T-helper 17 cell (primary cell): ENCODE results near the gene ATF1. TPM values are rescaled to one million over a fixed set of nuclear protein-coding genes. Genes with fewer than 3 reads are reported as not detected.
"Not testable (repeated sequence)": the region's sequence is repeated elsewhere in the genome, so short reads cannot be mapped to it uniquely, and the experiment has no call there.

Experiments used
- ATAC-seq: fragments of 150-1000 bp; cut with Tn5 transposase; 2 replicates; pipeline ENCODE4 v1.10.0; 2021; ENCODE audit warnings: mild to moderate bottlenecking, moderate library complexity
- DNase-seq, 3 donors: peaks; one replicate each; pipeline versions ENCODE4 v3.0.0 to v3.0.0-alpha.2; 2020 to 2021
- H3K9me3 ChIP-seq: one replicate; pipeline ENCODE4 v1.7.0; 2013; ENCODE audit warnings: low read length, mild to moderate bottlenecking; ENCODE audit not compliant: control insufficient read depth, poor library complexity, severe bottlenecking
- H3K27ac Mint-ChIP-seq: one replicate; pipeline ENCODE4 v1.8.0; 2022; ENCODE audit warnings: mild to moderate bottlenecking, moderate library complexity, mixed read lengths
- H3K27me3 Mint-ChIP-seq: one replicate; pipeline ENCODE4 v1.8.0; 2022; ENCODE audit warnings: mixed read lengths
- H3K36me3 Mint-ChIP-seq: one replicate; pipeline ENCODE4 v1.8.0; 2022; ENCODE audit warnings: low read depth, mixed read lengths
- H3K4me1 Mint-ChIP-seq: one replicate; pipeline ENCODE4 v1.8.0; 2022; ENCODE audit warnings: mild to moderate bottlenecking, mixed read lengths
- H3K4me3 Mint-ChIP-seq: one replicate; pipeline ENCODE4 v1.8.0; 2022; ENCODE audit warnings: mild to moderate bottlenecking, moderate library complexity, mixed read lengths
- total RNA-seq, 4 donors: library from RNA in 2 of 4; stranded (reverse) in 2 of 4; gene quantifications; one replicate each; pipeline ENCODE4 v1.2.3 and lab custom pipeline; 2022 to 2026

Gene ATF1
- total RNA-seq, 2 donors from 2014 or later, result 23.1 to 27.4 TPM

- H3K4me3 Mint-ChIP-seq, result no peak overlapping the region
- DNase-seq (no peak), ATAC-seq (no peak)
- H3K27me3 Mint-ChIP-seq, result no peaks in the 10 kb centered on the region
- H3K4me1 Mint-ChIP-seq, result peaks cover 17% of the 10 kb centered on the region
- no peaks in the 10 kb centered on the region for H3K9me3 ChIP-seq
- peak overlapping the region; percentile 67 for H3K27ac Mint-ChIP-seq
- no peaks in the 10 kb centered on the region for H3K36me3 Mint-ChIP-seq
Measured at GRCh38 chr12:50768391-50768790, 4.5 kb downstream of the ATF1 start.

- H3K9me3 ChIP-seq, H3K27me3 Mint-ChIP-seq, ATAC-seq, H3K36me3 Mint-ChIP-seq, H3K27ac Mint-ChIP-seq, DNase-seq, H3K4me3 Mint-ChIP-seq: not testable (repeated sequence)
- H3K4me1 Mint-ChIP-seq, result peaks cover 16% of the 10 kb centered on the region
Measured at GRCh38 chr12:50768813-50769212, 4.9 kb downstream of the ATF1 start.

GRCh38 chr12:50771409-50771808, 7.5 kb downstream of the ATF1 start:
- peaks cover 12% of the 10 kb centered on the region for H3K4me1 Mint-ChIP-seq
- ATAC-seq (no peak), DNase-seq (no peak)
- peak overlapping the region; percentile 3 for H3K4me3 Mint-ChIP-seq
- H3K27me3 Mint-ChIP-seq, result no peaks in the 10 kb centered on the region
- H3K36me3 Mint-ChIP-seq, result no peaks in the 10 kb centered on the region
- no peaks in the 10 kb centered on the region for H3K9me3 ChIP-seq
- H3K27ac Mint-ChIP-seq, result no peak overlapping the region

GRCh38 chr12:50772470-50772869, 8.6 kb downstream of the ATF1 start:
- Mint-ChIP-seq H3K27ac (no peak overlapping the region), H3K36me3 (no peaks in the 10 kb centered on the region), H3K4me3 (no peak overlapping the region), H3K4me1 (peaks cover 8% of the 10 kb centered on the region), H3K27me3 (no peaks in the 10 kb centered on the region)
- H3K9me3 ChIP-seq, result no peaks in the 10 kb centered on the region
- DNase-seq (no peak), ATAC-seq (no peak)

- DNase-seq (no peak), ATAC-seq (no peak)
- no peak overlapping the region for H3K4me3 Mint-ChIP-seq
- H3K27ac Mint-ChIP-seq, result no peak overlapping the region
- no peaks in the 10 kb centered on the region for H3K27me3 Mint-ChIP-seq
- no peaks in the 10 kb centered on the region for H3K36me3 Mint-ChIP-seq
- H3K4me1 Mint-ChIP-seq, result peaks cover 8% of the 10 kb centered on the region
- H3K9me3 ChIP-seq, result no peaks in the 10 kb centered on the region
Measured at GRCh38 chr12:50772877-50773276, 9.0 kb downstream of the ATF1 start.

GRCh38 chr12:50775251-50775650, 11.3 kb downstream of the ATF1 start:
- Mint-ChIP-seq H3K36me3 (no peaks in the 10 kb centered on the region), H3K4me3 (no peak overlapping the region), H3K27ac (no peak overlapping the region), H3K4me1 (peaks cover 15% of the 10 kb centered on the region), H3K27me3 (no peaks in the 10 kb centered on the region)
- no peak for ATAC-seq
- no peaks in the 10 kb centered on the region for H3K9me3 ChIP-seq
- DNase-seq, result no peak

GRCh38 chr12:50776749-50777728, 13.1 kb downstream of the ATF1 start:
- Mint-ChIP-seq H3K4me3 (no peak overlapping the region), H3K36me3 (no peaks in the 10 kb centered on the region), H3K4me1 (peaks cover 18% of the 10 kb centered on the region), H3K27ac (peak overlapping the region; percentile 49), H3K27me3 (no peaks in the 10 kb centered on the region)
- no peaks in the 10 kb centered on the region for H3K9me3 ChIP-seq
- ATAC-seq, result no peak
- DNase-seq, result no peak

- DNase-seq (no peak), ATAC-seq (no peak)
- H3K36me3 Mint-ChIP-seq, result no peaks in the 10 kb centered on the region
- peaks cover 15% of the 10 kb centered on the region for H3K4me1 Mint-ChIP-seq
- no peaks in the 10 kb centered on the region for H3K9me3 ChIP-seq
- H3K4me3 Mint-ChIP-seq, result no peak overlapping the region
- H3K27me3 Mint-ChIP-seq, result no peaks in the 10 kb centered on the region
- peak overlapping the region; percentile 34 for H3K27ac Mint-ChIP-seq
Measured at GRCh38 chr12:50778663-50779590, 15.0 kb downstream of the ATF1 start.

- H3K27ac Mint-ChIP-seq, result peak overlapping the region; percentile 34
- no peaks in the 10 kb centered on the region for H3K9me3 ChIP-seq
- no peaks in the 10 kb centered on the region for H3K27me3 Mint-ChIP-seq
- H3K4me3 Mint-ChIP-seq, result no peak overlapping the region
- peaks cover 3% of the 10 kb centered on the region for H3K36me3 Mint-ChIP-seq
- DNase-seq, result no peak
- peaks cover 21% of the 10 kb centered on the region for H3K4me1 Mint-ChIP-seq
- no peak for ATAC-seq
Measured at GRCh38 chr12:50780013-50780412, 16.1 kb downstream of the ATF1 start.

GRCh38 chr12:50784501-50784900, 20.6 kb downstream of the ATF1 start:
- Mint-ChIP-seq H3K4me3 (no peak overlapping the region), H3K27ac (peak overlapping the region; percentile 60), H3K36me3 (peaks cover 5% of the 10 kb centered on the region), H3K4me1 (peaks cover 10% of the 10 kb centered on the region), H3K27me3 (no peaks in the 10 kb centered on the region)
- ATAC-seq (peak; percentile 61), DNase-seq (no peak)
- no peaks in the 10 kb centered on the region for H3K9me3 ChIP-seq

- H3K27me3 Mint-ChIP-seq, result no peaks in the 10 kb centered on the region
- DNase-seq, result no peak
- H3K4me1 Mint-ChIP-seq, result peaks cover 13% of the 10 kb centered on the region
- H3K27ac Mint-ChIP-seq, result peak overlapping the region; percentile 14
- no peak for ATAC-seq
- H3K9me3 ChIP-seq, result no peaks in the 10 kb centered on the region
- H3K36me3 Mint-ChIP-seq, result peaks cover 5% of the 10 kb centered on the region
- H3K4me3 Mint-ChIP-seq, result no peak overlapping the region
Measured at GRCh38 chr12:50785406-50786001, 21.6 kb downstream of the ATF1 start.

- ATAC-seq (no peak), DNase-seq (no peak)
- Mint-ChIP-seq H3K4me1 (peaks cover 22% of the 10 kb centered on the region), H3K36me3 (peaks cover 5% of the 10 kb centered on the region), H3K4me3 (no peak overlapping the region), H3K27me3 (no peaks in the 10 kb centered on the region), H3K27ac (peak overlapping the region; percentile 14)
- H3K9me3 ChIP-seq, result no peaks in the 10 kb centered on the region
Measured at GRCh38 chr12:50786498-50787231, 22.8 kb downstream of the ATF1 start.
